Parathyroid adenoma (tissue), 2 donors: Measurements from ENCODE around the gene OTOP3.
A peak's percentile ranks its signal among the peaks of the same experiment; 100 is the strongest.

Experiments
- H2AFZ ChIP-seq: fragments of 300-600 bp; sonication (generic); one replicate; pipeline ENCODE4 v1.7.0; 2017; ENCODE audit warnings: antibody characterized with exemption, mild to moderate bottlenecking
- H3K27ac ChIP-seq: fragments of 300-600 bp; sonication (generic); one replicate; pipeline ENCODE4 v1.7.0; 2017
- H3K27me3 ChIP-seq: fragments of 300-600 bp; sonication (generic); one replicate; pipeline ENCODE4 v1.7.0; 2017; ENCODE audit warnings: low read length; ENCODE audit not compliant: control insufficient read depth, insufficient read depth
- H3K36me3 ChIP-seq: fragments of 300-600 bp; sonication (generic); one replicate; pipeline ENCODE4 v1.7.0; 2017; ENCODE audit warnings: low read length; ENCODE audit not compliant: control insufficient read depth, insufficient read depth
- H3K4me1 ChIP-seq: fragments of 300-600 bp; sonication (generic); one replicate; pipeline ENCODE4 v1.7.0; 2017; ENCODE audit warnings: control low read depth
- H3K4me2 ChIP-seq: fragments of 300-600 bp; sonication (generic); one replicate; pipeline ENCODE4 v1.7.0; 2017; ENCODE audit warnings: low read length
- H3K4me3 ChIP-seq: fragments of 300-600 bp; sonication (generic); one replicate; pipeline ENCODE4 v1.7.0; 2017; ENCODE audit warnings: low read depth, low read length
- H3K79me2 ChIP-seq: fragments of 300-600 bp; sonication (generic); one replicate; pipeline ENCODE4 v1.7.0; 2017; ENCODE audit warnings: control low read depth
- H3K9ac ChIP-seq: fragments of 300-600 bp; sonication (generic); one replicate; pipeline ENCODE4 v1.7.0; 2017; ENCODE audit warnings: mild to moderate bottlenecking
- H3K9me3 ChIP-seq: fragments of 300-600 bp; sonication (generic); one replicate; pipeline ENCODE4 v1.7.0; 2017; ENCODE audit warnings: low read length; ENCODE audit not compliant: control insufficient read depth
- TF ChIP-seq, protein P1 (sequence below): fragments of 300-600 bp; sonication (generic); IDR thresholded peaks from one replicate; pipeline ENCODE4 v1.7.0; 2017; ENCODE audit warnings: antibody characterized with exemption, mild to moderate bottlenecking
- donor health status: primary hyperparathyroidism.

OTOP3 gene

DNA sequence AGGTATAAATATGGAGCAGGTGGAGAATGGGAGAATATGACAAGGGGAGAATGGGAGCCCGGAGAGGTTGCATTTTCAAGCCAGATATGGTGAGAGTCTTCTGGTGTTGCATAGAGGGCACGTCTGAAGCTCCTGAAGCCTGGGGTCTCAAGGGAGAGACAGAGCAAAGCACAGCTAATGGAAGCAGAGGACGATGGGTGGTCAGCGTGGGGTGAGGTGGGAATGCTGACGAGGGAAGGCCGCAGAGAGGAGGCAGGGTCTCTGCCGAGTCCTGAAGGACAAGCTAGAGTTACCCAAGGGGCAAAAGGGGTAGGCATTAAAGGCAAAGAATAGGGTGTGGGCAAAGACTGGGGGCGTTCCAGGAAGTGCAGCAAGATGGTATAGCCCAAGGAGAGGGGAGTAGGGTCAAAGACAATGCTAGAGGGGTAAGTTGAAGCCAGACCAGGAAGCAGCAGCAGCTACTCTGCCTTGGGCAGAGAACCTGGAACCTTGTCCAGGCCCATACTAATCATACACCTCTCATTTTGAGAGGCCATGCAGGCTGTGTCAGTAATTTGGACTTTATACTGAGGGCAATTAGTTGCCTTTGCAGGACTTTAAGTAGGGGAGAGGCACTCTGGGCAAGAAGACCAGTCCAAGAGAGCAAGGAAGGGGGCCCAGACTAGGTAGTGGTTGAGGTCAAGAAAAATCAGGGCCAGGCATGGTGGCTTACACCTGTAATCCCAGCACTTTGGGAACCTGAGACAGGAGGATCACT, 2.7 kb downstream of the OTOP3 start:
- Histone ChIP-seq H3K27ac (no peak overlapping the region), H3K4me2 (no peak overlapping the region)

DNA sequence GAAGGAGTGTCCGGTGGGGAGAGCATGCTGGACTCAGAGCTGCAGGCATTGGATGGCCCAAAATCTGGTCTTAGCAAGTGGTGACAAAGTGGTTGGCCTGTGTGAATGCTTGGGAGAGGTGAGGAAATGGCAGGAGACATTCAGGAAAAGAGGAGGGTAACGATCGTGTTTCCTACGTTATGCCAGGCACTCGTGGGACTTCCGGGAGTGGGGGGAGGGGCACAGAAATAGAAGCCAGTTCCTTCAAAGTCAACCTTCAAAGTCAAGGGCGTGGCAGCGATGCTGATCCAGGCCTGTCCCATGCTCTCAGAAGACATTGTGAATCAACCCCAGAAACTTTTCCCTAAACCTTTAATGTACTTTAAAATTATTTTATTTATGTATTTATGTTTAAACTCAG, 3.8 kb downstream of the OTOP3 start:
- H3K4me2 ChIP-seq, result no peak overlapping the region
- H2AFZ ChIP-seq, result no peak overlapping the region
- peaks cover 8% of the 10 kb centered on the region for H3K27me3 ChIP-seq
- H3K79me2 ChIP-seq, result no peaks in the 10 kb centered on the region
- H3K27ac ChIP-seq, result no peak overlapping the region
- no peaks in the 10 kb centered on the region for H3K36me3 ChIP-seq
- H3K4me3 ChIP-seq, result no peak overlapping the region
- peaks cover 4% of the 10 kb centered on the region for H3K4me1 ChIP-seq
- H3K9me3 ChIP-seq, result no peaks in the 10 kb centered on the region
- TF ChIP-seq, protein P1, sequence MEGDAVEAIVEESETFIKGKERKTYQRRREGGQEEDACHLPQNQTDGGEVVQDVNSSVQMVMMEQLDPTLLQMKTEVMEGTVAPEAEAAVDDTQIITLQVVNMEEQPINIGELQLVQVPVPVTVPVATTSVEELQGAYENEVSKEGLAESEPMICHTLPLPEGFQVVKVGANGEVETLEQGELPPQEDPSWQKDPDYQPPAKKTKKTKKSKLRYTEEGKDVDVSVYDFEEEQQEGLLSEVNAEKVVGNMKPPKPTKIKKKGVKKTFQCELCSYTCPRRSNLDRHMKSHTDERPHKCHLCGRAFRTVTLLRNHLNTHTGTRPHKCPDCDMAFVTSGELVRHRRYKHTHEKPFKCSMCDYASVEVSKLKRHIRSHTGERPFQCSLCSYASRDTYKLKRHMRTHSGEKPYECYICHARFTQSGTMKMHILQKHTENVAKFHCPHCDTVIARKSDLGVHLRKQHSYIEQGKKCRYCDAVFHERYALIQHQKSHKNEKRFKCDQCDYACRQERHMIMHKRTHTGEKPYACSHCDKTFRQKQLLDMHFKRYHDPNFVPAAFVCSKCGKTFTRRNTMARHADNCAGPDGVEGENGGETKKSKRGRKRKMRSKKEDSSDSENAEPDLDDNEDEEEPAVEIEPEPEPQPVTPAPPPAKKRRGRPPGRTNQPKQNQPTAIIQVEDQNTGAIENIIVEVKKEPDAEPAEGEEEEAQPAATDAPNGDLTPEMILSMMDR, result no peak
- no peak overlapping the region for H3K9ac ChIP-seq

More for the DNA sequence above, 2.7 kb downstream of the OTOP3 start:
- H3K27me3 ChIP-seq, result peaks cover 8% of the 10 kb centered on the region
- H3K4me1 ChIP-seq, result peaks cover 4% of the 10 kb centered on the region
- no peaks in the 10 kb centered on the region for H3K9me3 ChIP-seq
- H3K79me2 ChIP-seq, result no peaks in the 10 kb centered on the region
- no peaks in the 10 kb centered on the region for H3K36me3 ChIP-seq
- no peak overlapping the region for H2AFZ ChIP-seq
- H3K9ac ChIP-seq, result no peak overlapping the region
- TF ChIP-seq, protein P1, result no peak
- no peak overlapping the region for H3K4me3 ChIP-seq

DNA sequence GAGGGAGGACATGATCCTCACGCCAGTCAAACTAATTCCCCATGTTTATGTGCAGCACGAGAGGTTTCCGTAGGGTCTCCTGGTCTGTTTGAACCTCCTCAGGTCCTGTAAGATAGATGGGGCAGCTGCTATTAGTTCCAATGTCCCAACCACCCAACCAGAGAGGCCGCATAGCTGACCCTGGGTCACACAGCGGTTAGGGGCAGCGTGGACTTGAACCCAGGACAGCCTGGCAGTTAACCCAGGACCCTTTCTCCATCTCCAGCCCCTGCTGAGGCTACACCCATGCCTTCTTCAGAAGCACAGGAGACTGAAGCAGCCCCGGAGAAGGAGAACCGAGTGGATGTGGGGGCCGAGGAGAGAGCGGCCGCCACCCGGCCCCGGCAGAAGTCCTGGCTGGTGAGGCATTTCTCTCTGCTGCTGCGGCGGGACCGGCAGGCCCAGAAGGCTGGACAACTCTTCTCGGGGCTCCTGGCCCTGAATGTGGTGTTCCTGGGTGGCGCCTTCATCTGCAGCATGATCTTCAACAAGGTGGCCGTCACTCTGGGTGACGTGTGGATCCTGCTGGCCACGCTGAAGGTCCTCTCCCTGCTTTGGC, 5.5 kb downstream of the OTOP3 start:
- Histone ChIP-seq H3K36me3 (no peaks in the 10 kb centered on the region), H3K4me3 (no peak overlapping the region), H3K79me2 (no peaks in the 10 kb centered on the region), H2AFZ (peak overlapping the region; percentile 33), H3K27ac (no peak overlapping the region), H3K4me1 (peaks cover 4% of the 10 kb centered on the region), H3K9me3 (no peaks in the 10 kb centered on the region), H3K27me3 (peaks cover 2% of the 10 kb centered on the region), H3K4me2 (no peak overlapping the region), H3K9ac (no peak overlapping the region)
- TF ChIP-seq, protein P1, result no peak

DNA sequence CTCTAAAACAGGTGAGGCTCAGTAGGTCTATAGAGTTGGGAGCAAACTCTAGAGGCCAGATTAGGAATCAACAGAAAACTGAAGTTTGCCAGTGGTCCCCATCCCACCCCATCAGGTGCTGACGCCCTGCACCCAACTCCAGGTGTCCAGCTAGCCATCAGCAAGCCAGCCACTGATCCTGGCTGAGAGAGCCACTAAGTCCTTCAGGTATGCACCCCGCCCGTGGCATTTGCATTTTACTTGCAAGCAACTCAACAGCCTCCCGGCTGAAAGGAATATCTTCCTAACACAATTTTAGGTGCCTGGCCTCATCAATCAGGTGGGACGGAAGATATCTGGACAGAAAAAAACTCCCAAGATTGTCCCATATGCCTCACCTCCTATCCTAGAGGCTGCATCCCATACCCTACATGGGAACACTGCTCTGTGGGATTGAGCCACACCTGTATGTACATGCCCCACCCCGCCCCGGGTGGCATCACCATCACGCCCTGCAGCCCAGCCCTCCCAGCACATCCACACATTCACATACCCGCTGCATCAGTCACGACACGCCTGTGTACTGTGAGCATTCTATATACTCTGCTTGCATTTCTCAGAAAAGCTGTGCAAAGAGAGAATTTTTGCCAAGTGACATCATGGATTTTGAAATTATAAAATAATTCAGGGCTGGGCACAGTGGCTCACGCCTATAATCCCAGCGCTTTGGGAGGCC, 8.3 kb downstream of the OTOP3 start:
- H3K9ac ChIP-seq, result no peak overlapping the region
- no peaks in the 10 kb centered on the region for H3K27me3 ChIP-seq
- no peaks in the 10 kb centered on the region for H3K9me3 ChIP-seq
- TF ChIP-seq, protein P1, result no peak
- H3K79me2 ChIP-seq, result no peaks in the 10 kb centered on the region
- no peak overlapping the region for H3K4me2 ChIP-seq
- no peak overlapping the region for H3K4me3 ChIP-seq
- no peaks in the 10 kb centered on the region for H3K36me3 ChIP-seq
- H3K27ac ChIP-seq, result no peak overlapping the region
- peaks cover 4% of the 10 kb centered on the region for H3K4me1 ChIP-seq
- H2AFZ ChIP-seq, result no peak overlapping the region
